Measurements from ENCODE around the gene TWSG1. TPM values are rescaled to one million over a fixed set of nuclear protein-coding genes. Genes with fewer than 3 reads are reported as not detected.

TWSG1 gene
- total and polyA plus RNA-seq, 11 donors, result 6.9 to 18.0 (median 13.3) TPM

DNA sequence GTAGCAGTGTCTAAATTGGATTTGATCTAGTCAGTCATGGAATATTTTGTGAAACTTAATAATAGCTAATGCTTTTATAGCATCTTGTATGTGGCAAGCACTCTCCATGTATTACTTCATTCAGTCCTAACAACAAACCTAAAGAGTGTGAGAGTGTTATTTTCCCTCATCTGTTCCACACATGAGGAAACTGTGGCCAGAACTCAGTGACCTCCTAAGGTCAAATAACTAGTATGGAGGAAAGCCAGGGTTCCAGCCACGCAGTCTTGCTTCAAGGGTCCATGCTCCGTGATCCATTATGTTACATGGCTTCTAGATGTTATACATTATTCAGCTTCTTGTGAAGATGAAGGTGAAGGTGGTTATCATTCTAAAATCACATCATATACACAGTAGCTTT lies 45.5 kb downstream of the TWSG1 start:
- H3K4me1 ChIP-seq, result no peaks in the 10 kb centered on the region
- H3K4me3 ChIP-seq, result no peak overlapping the region
- no peak for DNase-seq
- TF ChIP-seq CTCF (IDR thresholded peaks at IDR 0.05), result no peak
- no peak for TF ChIP-seq POLR2A (IDR thresholded peaks at IDR 0.05)
- 75 to 85% (median 81%) methylated on average over 2 of the region's 2 CpGs for whole genome bisulfite sequencing, 4 donors
- H3K36me3 ChIP-seq, result no peaks in the 10 kb centered on the region
- peaks cover 0 to 8% (median 0%) of the 10 kb centered on the region in 12 donors for H3K9me3 ChIP-seq
- ATAC-seq, result no peak
- H3K27me3 ChIP-seq, result no peaks in the 10 kb centered on the region
- intact Hi-C loops (cut with DNase I), result no loop called here
- no peak overlapping the region for H3K27ac ChIP-seq

GRCh38 chr18:9380621-9381395 lies 46.2 kb downstream of the TWSG1 start:
- TF ChIP-seq POLR2A (IDR thresholded peaks at IDR 0.05), result no peak
- TF ChIP-seq CTCF (IDR thresholded peaks at IDR 0.05), result no peak
- Histone ChIP-seq H3K4me1 (no peaks in the 10 kb centered on the region), H3K9me3 (peaks cover 0 to under 1% (median 0%) of the 10 kb centered on the region in 12 donors), H3K27me3 (no peaks in the 10 kb centered on the region), H3K27ac (no peak overlapping the region), H3K4me3 (no peak overlapping the region), H3K36me3 (no peaks in the 10 kb centered on the region)
- ATAC-seq, result no peak
- DNase-seq, result no peak
- intact Hi-C loops (cut with DNase I), result no loop called here
- 65 to 74% (median 67%) methylated on average over 4 of the region's 4 CpGs for WGBS, 4 donors

DNA sequence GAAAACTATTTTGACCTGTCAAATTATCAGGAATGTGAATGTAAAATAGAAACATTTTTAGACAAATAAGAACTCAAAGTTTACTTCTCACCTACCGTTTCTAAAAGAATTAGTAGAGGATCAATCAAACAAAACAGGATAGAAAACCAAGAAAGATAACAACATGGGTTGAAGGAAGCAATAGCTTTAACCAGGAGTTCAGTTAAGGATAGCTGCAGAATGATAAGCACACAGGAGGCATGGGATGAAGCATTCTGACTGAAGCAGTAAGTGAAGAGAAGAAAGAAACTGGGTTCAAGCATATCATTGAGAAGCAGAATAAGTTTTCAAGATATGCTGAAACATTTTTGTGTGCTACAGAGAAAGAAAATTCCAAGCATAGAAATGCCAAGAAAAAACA lies 52.3 kb downstream of the TWSG1 start:
- TF ChIP-seq CTCF (IDR thresholded peaks at IDR 0.05) (no peak), POLR2A (IDR thresholded peaks at IDR 0.05) (no peak)
- 56 to 81% (median 64%) methylated on average over 1 of the region's 1 CpG for WGBS, 4 donors
- Histone ChIP-seq H3K9me3 (peaks cover 0 to 15% (median 9%) of the 10 kb centered on the region in 12 donors), H3K27ac (no peak overlapping the region), H3K4me3 (no peak overlapping the region), H3K4me1 (no peaks in the 10 kb centered on the region), H3K27me3 (no peaks in the 10 kb centered on the region), H3K36me3 (peaks cover 0 to 13% (median 0%) of the 10 kb centered on the region in 9 donors)
- DNase-seq (no peak), ATAC-seq (no peak)
- intact Hi-C loops (cut with DNase I), result no loop called here

- no peak for TF ChIP-seq POLR2A (IDR thresholded peaks at IDR 0.05)
- TF ChIP-seq CTCF (IDR thresholded peaks at IDR 0.05), result no peak
Observed at GRCh38 chr18:9387891-9388290, 53.3 kb downstream of the TWSG1 start.

More at GRCh38 chr18:9387891-9388290, 53.3 kb downstream of the TWSG1 start:
- Histone ChIP-seq H3K4me3 (no peak overlapping the region), H3K27me3 (no peaks in the 10 kb centered on the region), H3K4me1 (no peaks in the 10 kb centered on the region), H3K9me3 (peaks cover 0 to 21% (median 12%) of the 10 kb centered on the region in 12 donors), H3K36me3 (peaks cover 0 to 13% (median 0%) of the 10 kb centered on the region in 9 donors), H3K27ac (no peak overlapping the region)
- WGBS, 4 donors, result 76 to 84% (median 78%) methylated on average over 1 of the region's 1 CpG
- intact Hi-C loops (cut with DNase I), result no loop called here
- DNase-seq (no peak), ATAC-seq (no peak)

Data from heart left ventricle (tissue), 16 donors.